Measurements from ENCODE around the gene PTCH2.
"Not testable (repeated sequence)": the region's sequence is repeated elsewhere in the genome, so short reads cannot be mapped to it uniquely, and the experiment has no call there.

Gene PTCH2

DNA sequence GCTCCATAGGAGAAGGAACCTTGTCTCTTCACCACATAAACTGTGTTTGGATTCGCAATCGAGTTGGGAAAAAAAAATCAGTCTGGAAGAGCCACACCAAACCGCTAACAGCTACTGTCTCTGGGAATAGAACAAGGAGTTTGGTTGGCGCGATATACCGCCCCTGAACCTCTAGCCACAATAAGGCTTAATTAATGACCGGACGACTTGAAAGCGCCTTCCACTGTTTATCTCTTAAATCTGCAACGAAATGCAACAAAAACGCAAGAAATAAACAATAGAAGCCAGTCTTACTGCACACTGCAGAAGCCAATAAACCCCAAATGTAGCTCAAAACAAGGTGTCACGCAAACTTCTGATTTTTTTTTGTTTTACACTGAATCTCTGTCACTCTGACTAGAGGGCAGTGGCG is 23.9 kb downstream of the PTCH2 start:
- Histone ChIP-seq H3K9ac (ENCODE audit: low read length in 2 of 2) (peak overlapping the region; percentile 93 to 100), H3K4me1 (ENCODE audit: control insufficient read depth, insufficient read depth, low read length) (peaks cover 20% of the 10 kb centered on the region)

DNA sequence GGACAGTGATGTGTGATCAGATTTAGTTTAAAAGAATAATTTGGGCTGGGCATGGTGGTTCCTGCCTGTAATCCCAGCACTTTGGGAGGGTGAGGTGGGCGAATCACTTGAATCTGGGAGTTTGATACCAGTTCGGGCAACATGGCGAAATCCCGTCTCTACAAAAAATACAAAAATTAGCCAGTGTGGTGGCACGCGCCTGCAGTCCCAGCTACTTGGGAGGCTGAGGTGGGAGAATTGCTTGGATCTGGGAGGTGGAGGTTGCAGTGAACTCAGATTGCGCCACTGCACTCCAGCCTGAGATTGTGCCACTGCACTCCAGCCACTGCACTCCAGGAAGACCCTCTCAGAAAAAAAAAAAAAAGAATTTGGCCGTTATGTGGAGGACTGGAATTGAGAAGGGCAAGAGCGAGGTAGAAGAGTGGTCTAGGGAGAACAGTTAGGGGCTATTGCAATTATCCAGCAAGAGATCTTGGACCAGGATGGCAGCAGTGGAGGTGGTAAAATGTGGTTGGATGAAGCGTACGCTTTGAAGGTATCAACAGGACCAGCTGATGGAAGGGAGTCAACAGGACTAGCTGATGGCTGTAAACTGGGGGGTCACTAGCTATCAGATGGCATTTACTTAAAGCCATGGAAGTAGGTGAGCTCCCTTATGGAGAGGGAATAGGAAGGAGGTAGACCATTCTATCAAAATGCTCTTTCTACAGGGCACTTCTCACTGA is 25.1 kb downstream of the PTCH2 start:
- peaks cover 30% of the 10 kb centered on the region for H3K4me1 ChIP-seq (ENCODE audit: control insufficient read depth, insufficient read depth, low read length)
- H3K9ac ChIP-seq (ENCODE audit: low read length in 2 of 2), result no peak overlapping the region
- no peak overlapping the region for H3K27ac ChIP-seq (ENCODE audit: low read length)

More for the DNA sequence above, 23.9 kb downstream of the PTCH2 start:
- peak overlapping the region; percentile 80 to 85 for H3K4me3 ChIP-seq (ENCODE audit: low read length in 2 of 2)
- peaks cover 0 to 4% of the 10 kb centered on the region in 2 donors for H3K36me3 ChIP-seq (ENCODE audit: control insufficient read depth in 2 of 2, insufficient read depth in 2 of 2, low read length in 2 of 2)
- no peaks in the 10 kb centered on the region for H3K9me3 ChIP-seq (ENCODE audit: control insufficient read depth in 2 of 2, low read length in 2 of 2)
- peak overlapping the region; percentile 98 for H3K27ac ChIP-seq (ENCODE audit: low read length)
- no peaks in the 10 kb centered on the region for H3K27me3 ChIP-seq (ENCODE audit: control insufficient read depth in 1 of 2, insufficient read depth in 2 of 2, low read length in 2 of 2)

DNA sequence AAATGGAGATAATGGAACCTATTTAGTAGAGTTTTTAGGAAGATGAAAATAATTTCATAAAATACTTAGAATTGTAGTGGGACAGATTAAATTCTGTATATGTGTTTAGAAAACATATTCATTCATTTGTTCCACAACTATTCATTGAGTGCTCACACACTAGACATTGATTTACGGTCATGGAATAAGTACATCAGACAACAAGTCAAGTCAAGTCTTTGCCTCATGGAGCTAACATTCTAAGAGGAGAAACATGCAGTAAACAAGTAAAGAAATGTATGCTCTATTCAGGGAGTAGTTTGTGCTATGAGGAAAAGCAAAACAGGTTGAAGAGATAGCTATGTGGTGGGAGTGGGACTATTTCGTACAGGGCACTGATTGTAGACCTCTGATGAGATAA is 25.7 kb downstream of the PTCH2 start:
- Histone ChIP-seq H3K27me3 (ENCODE audit: control insufficient read depth in 1 of 2, insufficient read depth in 2 of 2, low read length in 2 of 2) (no peaks in the 10 kb centered on the region), H3K4me3 (ENCODE audit: low read length in 2 of 2) (no peak overlapping the region), H3K36me3 (ENCODE audit: control insufficient read depth in 2 of 2, insufficient read depth in 2 of 2, low read length in 2 of 2) (no peaks in the 10 kb centered on the region), H3K27ac (ENCODE audit: low read length) (no peak overlapping the region), H3K9ac (ENCODE audit: low read length in 2 of 2) (no peak overlapping the region), H3K4me1 (ENCODE audit: control insufficient read depth, insufficient read depth, low read length) (peaks cover 34% of the 10 kb centered on the region), H3K9me3 (ENCODE audit: control insufficient read depth in 2 of 2, low read length in 2 of 2) (no peaks in the 10 kb centered on the region)

More for the DNA sequence above, 25.1 kb downstream of the PTCH2 start:
- H3K9me3 ChIP-seq (ENCODE audit: control insufficient read depth in 2 of 2, low read length in 2 of 2), result no peaks in the 10 kb centered on the region
- no peaks in the 10 kb centered on the region for H3K27me3 ChIP-seq (ENCODE audit: control insufficient read depth in 1 of 2, insufficient read depth in 2 of 2, low read length in 2 of 2)
- H3K36me3 ChIP-seq (ENCODE audit: control insufficient read depth in 2 of 2, insufficient read depth in 2 of 2, low read length in 2 of 2), result peaks cover 0 to 2% of the 10 kb centered on the region in 2 donors
- H3K4me3 ChIP-seq (ENCODE audit: low read length in 2 of 2), result no peak overlapping the region

DNA sequence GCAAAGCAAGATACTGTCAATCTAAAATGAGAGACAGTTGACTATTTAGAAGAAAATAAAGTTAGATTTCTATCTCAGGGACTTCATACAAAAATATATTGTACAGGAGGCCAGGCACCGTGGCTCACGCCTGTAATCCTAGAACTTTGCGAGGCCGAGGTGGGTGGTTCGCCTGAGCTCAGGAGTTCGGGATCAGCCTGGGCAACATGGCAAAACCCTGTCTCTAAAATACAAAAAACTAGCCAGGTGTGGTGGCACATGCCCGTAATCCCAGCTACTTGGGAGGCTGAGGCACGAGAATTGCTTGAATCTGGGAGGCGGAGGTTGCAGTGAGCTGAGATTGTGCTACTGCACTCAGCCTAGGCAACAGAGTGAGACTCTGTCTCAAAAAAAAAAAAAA is 27.1 kb downstream of the PTCH2 start:
- peaks cover 31% of the 10 kb centered on the region for H3K4me1 ChIP-seq (ENCODE audit: control insufficient read depth, insufficient read depth, low read length)
- H3K27me3 ChIP-seq (ENCODE audit: control insufficient read depth in 1 of 2, insufficient read depth in 2 of 2, low read length in 2 of 2); H3K27ac ChIP-seq (ENCODE audit: low read length): not testable (repeated sequence)

DNA sequence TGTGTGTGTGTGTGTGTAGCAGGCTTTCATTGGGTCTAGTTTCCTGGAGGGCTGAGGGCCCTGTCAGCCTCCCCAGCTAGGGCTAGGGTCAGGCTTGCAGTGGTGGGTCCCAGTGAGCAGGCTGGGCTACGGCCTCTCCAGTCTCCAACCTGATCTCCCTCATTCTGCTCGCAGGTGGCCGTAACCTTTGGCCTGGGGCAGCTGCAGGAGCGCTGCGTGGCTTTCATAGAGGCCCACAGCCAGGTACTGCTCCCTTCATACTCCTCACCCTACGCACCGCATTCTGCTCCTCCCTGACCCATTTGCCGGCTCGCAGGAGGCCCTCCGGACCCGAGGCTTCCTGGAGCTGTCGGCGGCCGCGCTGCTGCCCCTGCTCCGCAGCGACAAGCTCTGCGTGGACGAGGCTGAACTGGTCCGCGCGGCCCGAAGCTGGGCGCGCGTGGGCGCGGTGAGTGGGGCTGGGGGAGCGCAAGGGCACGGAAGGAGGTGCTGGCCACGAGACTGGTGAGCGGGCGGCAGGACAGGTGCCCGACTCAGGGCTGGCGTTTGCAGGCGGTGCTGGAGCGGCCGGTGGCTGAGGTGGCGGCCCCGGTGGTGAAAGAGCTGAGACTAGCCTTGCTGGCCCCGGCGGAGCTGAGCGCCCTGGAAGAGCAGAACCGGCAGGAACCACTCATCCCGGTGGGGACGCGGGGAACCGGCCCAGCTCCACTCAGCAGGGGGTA is 30.1 kb downstream of the PTCH2 start:
- Histone ChIP-seq H3K4me3 (ENCODE audit: low read length in 2 of 2) (peak overlapping the region; percentile 51 to 81), H3K36me3 (ENCODE audit: control insufficient read depth in 2 of 2, insufficient read depth in 2 of 2, low read length in 2 of 2) (no peaks in the 10 kb centered on the region), H3K27me3 (ENCODE audit: control insufficient read depth in 1 of 2, insufficient read depth in 2 of 2, low read length in 2 of 2) (no peaks in the 10 kb centered on the region), H3K27ac (ENCODE audit: low read length) (peak overlapping the region; percentile 69), H3K9ac (ENCODE audit: low read length in 2 of 2) (peak overlapping the region; percentile 29 to 83), H3K4me1 (ENCODE audit: control insufficient read depth, insufficient read depth, low read length) (peaks cover 44% of the 10 kb centered on the region), H3K9me3 (ENCODE audit: control insufficient read depth in 2 of 2, low read length in 2 of 2) (no peaks in the 10 kb centered on the region)

More for the DNA sequence above, 27.1 kb downstream of the PTCH2 start:
- not testable (repeated sequence) for H3K36me3 ChIP-seq (ENCODE audit: control insufficient read depth in 2 of 2, insufficient read depth in 2 of 2, low read length in 2 of 2); H3K9ac ChIP-seq (ENCODE audit: low read length in 2 of 2); H3K4me3 ChIP-seq (ENCODE audit: low read length in 2 of 2); H3K9me3 ChIP-seq (ENCODE audit: control insufficient read depth in 2 of 2, low read length in 2 of 2)

DNA sequence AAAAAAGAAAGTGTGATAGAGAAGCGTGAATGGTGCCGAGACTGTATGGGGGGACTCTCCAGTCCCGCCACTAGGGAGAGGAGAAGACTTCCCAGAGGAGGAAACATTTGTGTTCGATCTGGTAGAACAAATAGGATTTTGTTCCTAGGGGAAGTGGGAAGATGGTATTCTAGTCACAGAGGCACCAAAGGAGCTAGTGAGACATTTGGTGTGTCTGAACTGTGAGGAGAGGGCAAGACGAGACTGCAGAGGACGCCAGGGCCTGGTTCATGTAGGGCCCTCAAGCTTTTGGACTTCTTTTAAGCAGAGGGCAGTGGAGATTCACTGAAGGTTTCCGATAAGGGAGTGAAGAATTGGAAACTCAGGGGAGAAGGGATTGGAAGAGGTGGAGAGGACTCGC is 31.8 kb downstream of the PTCH2 start:
- H3K36me3 ChIP-seq (ENCODE audit: control insufficient read depth in 2 of 2, insufficient read depth in 2 of 2, low read length in 2 of 2), result peaks cover 0 to 4% of the 10 kb centered on the region in 2 donors
- no peaks in the 10 kb centered on the region for H3K9me3 ChIP-seq (ENCODE audit: control insufficient read depth in 2 of 2, low read length in 2 of 2)
- no peak overlapping the region for H3K9ac ChIP-seq (ENCODE audit: low read length in 2 of 2)
- H3K27ac ChIP-seq (ENCODE audit: low read length), result no peak overlapping the region
- H3K4me3 ChIP-seq (ENCODE audit: low read length in 2 of 2), result no peak overlapping the region
- H3K27me3 ChIP-seq (ENCODE audit: control insufficient read depth in 1 of 2, insufficient read depth in 2 of 2, low read length in 2 of 2), result no peaks in the 10 kb centered on the region
- peaks cover 62% of the 10 kb centered on the region for H3K4me1 ChIP-seq (ENCODE audit: control insufficient read depth, insufficient read depth, low read length)

DNA sequence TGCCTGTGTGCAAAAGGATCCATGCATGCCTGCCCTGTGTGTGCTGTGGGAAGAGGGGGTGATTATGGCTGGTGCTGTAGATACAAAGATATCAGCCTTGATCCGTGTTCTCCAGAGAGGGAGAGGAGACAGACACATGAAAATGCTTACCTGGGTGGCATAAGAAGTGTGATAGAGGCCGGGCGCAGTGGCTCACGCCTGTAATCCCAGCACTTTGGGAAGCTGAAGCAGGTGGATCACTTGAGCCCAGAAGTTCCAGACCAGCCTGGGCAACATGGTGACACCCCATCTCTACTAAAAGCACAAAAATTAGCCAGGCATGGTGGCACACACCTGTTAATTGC is 32.3 kb downstream of the PTCH2 start:
- not testable (repeated sequence) for H3K9ac ChIP-seq (ENCODE audit: low read length in 2 of 2); H3K4me3 ChIP-seq (ENCODE audit: low read length in 2 of 2); H3K9me3 ChIP-seq (ENCODE audit: control insufficient read depth in 2 of 2, low read length in 2 of 2); H3K36me3 ChIP-seq (ENCODE audit: control insufficient read depth in 2 of 2, insufficient read depth in 2 of 2, low read length in 2 of 2); H3K27me3 ChIP-seq (ENCODE audit: control insufficient read depth in 1 of 2, insufficient read depth in 2 of 2, low read length in 2 of 2)
- Histone ChIP-seq H3K27ac (ENCODE audit: low read length) (peak overlapping the region; percentile 98), H3K4me1 (ENCODE audit: control insufficient read depth, insufficient read depth, low read length) (peaks cover 66% of the 10 kb centered on the region)

DNA sequence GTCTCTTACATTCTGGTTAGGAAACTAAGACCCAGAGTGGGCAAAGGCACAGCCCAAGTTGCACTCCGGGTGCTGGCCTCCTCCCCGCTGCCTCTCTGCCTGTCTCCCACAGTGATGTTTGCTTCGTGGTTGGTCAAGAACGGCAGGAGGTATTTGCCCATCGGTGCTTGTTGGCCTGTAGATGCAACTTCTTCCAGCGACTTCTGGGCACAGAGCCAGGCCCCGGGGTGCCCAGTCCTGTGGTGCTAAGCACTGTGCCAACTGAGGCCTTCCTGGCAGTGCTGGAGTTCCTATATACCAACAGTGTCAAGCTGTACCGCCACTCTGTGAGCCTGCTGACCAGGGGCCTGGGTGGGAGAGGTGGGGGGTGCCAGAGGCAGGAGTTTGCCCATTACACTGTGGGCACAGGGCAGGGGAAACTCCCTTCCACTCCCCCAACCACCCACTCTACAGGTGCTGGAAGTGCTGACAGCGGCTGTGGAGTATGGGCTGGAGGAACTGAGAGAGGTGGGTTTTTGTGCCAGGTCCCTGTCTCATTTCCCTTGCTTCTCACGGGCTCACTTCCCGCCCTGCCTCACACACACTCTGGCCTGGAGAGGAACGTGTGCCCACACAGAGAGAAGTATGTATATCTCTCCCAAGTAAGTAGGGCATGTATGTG is 32.8 kb downstream of the PTCH2 start:
- peaks cover 69% of the 10 kb centered on the region for H3K4me1 ChIP-seq (ENCODE audit: control insufficient read depth, insufficient read depth, low read length)
- no peak overlapping the region for H3K4me3 ChIP-seq (ENCODE audit: low read length in 2 of 2)
- H3K9ac ChIP-seq (ENCODE audit: low read length in 2 of 2), result peak overlapping the region; percentile 16 to 36
- peak overlapping the region; percentile 98 for H3K27ac ChIP-seq (ENCODE audit: low read length)
- H3K9me3 ChIP-seq (ENCODE audit: control insufficient read depth in 2 of 2, low read length in 2 of 2), result no peaks in the 10 kb centered on the region
- peaks cover 4 to 5% of the 10 kb centered on the region in 2 donors for H3K36me3 ChIP-seq (ENCODE audit: control insufficient read depth in 2 of 2, insufficient read depth in 2 of 2, low read length in 2 of 2)
- no peaks in the 10 kb centered on the region for H3K27me3 ChIP-seq (ENCODE audit: control insufficient read depth in 1 of 2, insufficient read depth in 2 of 2, low read length in 2 of 2)

DNA sequence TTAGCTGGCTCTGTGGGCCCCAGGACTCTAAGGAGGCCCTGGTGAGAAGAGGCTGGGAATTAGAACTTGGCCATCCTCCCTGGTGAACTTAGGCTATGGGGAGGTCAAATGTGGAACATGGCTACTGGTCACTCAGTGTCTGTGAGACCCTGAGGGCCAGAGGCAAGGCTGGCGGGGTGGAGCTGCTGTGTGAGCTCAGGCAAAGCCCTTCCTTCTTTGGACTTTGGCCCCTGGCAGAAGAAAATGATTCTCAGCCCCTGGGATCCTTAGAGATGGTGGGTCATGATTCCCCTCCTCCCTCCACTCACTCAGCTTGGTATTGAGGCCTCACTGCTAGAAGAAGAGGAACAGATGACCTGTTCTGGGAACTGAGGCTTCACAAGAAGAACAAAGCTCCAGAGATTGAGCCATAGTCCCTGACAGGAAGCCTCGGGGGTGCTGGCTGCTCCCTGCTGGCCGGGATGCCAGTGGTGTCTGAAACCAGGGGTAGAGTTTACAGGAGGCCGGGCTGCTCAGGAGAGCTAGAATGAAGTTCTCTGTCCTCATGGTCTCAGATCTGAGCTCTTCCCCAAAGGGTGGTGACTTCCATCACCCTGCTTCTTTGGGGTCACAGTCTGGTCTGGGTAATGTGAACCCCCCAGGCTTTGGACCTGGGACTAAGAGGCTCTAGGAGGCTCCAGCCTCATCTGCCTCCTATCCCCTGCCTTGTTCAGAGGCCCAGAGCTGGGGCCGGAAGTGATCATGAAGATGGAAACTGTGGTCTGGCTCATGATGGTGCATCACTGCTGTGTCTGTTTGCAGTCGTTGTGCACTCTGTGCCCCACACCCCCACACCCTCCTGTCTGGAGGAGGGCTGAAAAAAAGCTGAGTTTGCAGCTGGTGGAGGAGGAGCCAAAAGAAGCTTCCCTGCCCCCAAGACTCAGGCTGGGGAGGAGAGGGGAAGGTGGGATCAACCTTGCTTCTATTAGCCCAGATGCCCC is 33.8 kb downstream of the PTCH2 start:
- H3K9me3 ChIP-seq (ENCODE audit: control insufficient read depth in 2 of 2, low read length in 2 of 2), result no peaks in the 10 kb centered on the region
- H3K27me3 ChIP-seq (ENCODE audit: control insufficient read depth in 1 of 2, insufficient read depth in 2 of 2, low read length in 2 of 2), result no peaks in the 10 kb centered on the region
- peak overlapping the region; percentile 80 to 83 for H3K9ac ChIP-seq (ENCODE audit: low read length in 2 of 2)
- peak overlapping the region; percentile 6 to 63 for H3K4me3 ChIP-seq (ENCODE audit: low read length in 2 of 2)
- peaks cover 4 to 9% of the 10 kb centered on the region in 2 donors for H3K36me3 ChIP-seq (ENCODE audit: control insufficient read depth in 2 of 2, insufficient read depth in 2 of 2, low read length in 2 of 2)
- peaks cover 73% of the 10 kb centered on the region for H3K4me1 ChIP-seq (ENCODE audit: control insufficient read depth, insufficient read depth, low read length)
- H3K27ac ChIP-seq (ENCODE audit: low read length), result peak overlapping the region; percentile 98
